ENCODE data around the gene KIRREL3. TPM values are rescaled to one million over a fixed set of nuclear protein-coding genes. Genes with fewer than 3 reads are reported as not detected.

The KIRREL3 gene
- total and polyA plus RNA-seq, 2 donors (not counting 3 experiments of a cell fraction or from before 2014, with no cell fraction given) = not detected

DNA sequence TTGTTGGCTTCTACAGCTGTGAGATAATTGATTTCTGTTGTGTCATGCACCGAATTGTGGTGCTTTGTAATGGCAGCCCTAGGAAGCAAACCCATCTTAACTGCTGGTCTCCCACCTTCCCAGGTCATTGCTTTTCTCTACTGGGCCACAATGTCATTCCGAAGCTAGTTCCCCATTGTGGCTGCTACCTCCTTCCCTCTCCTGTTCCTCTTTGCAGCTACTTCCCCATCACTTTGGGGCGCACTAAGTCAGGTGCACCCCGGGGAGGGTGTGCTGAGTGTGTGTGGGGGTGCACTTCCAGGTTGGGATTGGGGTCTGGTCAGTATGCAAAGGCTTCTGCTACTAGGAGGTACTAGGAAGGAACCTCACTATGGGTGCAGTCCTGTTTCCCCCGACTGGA is 535.8 kb downstream of the KIRREL3 start:
- Histone ChIP-seq H3K9me1 (replicated peaks; ENCODE audit: control insufficient read depth, extremely low read depth, insufficient read depth, low read length) (no peaks in the 10 kb centered on the region), H3K4me1 (ENCODE audit: control insufficient read depth, extremely low read depth, insufficient read depth, low read length) (no peaks in the 10 kb centered on the region), H3K9me3 (replicated peaks; ENCODE audit: control insufficient read depth, insufficient read depth, low read length) (no peaks in the 10 kb centered on the region), H3K4me3 (replicated peaks in 1 of 3; ENCODE audit: insufficient read depth in 1 of 3, low read depth in 1 of 3, low read length in 3 of 3) (no peak overlapping the region), H3K79me2 (ENCODE audit: control insufficient read depth, insufficient read depth, low read length) (no peaks in the 10 kb centered on the region), H3K27me3 (ENCODE audit: control insufficient read depth in 2 of 2, insufficient read depth in 2 of 2, low read length in 2 of 2) (no peaks in the 10 kb centered on the region), H3K36me3 (ENCODE audit: control insufficient read depth in 2 of 2, extremely low read depth in 1 of 2, insufficient read depth in 2 of 2, low read length in 2 of 2) (no peaks in the 10 kb centered on the region), H3K27ac (ENCODE audit: insufficient read depth, low read depth, low read length) (no peak overlapping the region), H3K9ac (replicated peaks; ENCODE audit: extremely low read depth, insufficient read depth, low read length) (no peak overlapping the region), H3K4me2 (ENCODE audit: insufficient read depth, low read length) (no peak overlapping the region), H2AFZ (ENCODE audit: low read depth, low read length) (no peak overlapping the region), H4K20me1 (replicated peaks; ENCODE audit: control insufficient read depth, extremely low read depth, insufficient read depth, low read length) (no peaks in the 10 kb centered on the region)
- no TSS peak for BruUV-seq (replicated peaks)
- DNase-seq (ENCODE audit: low read depth, low spot score) (no peak), FAIRE-seq (no peak)
- intact Hi-C loops (cut with micrococcal nuclease) (no loop called here), dilution Hi-C loops (cut with MboI; ENCODE audit: extremely low pct_ligation_motif_present, low sequenced_read_pairs) (no loop called here)
- CTCF ChIA-PET = interaction anchor here (0.7 kb wide), 1 partner anchor 16 kb away, joined by 3 read pairs; no protein-coding TSS in a partner anchor
- TF ChIP-seq EZH2 (IDR thresholded peaks at IDR 0.05; ENCODE audit: borderline replicate concordance, low read depth, low read length, severe bottlenecking) (no peak), GATA2 (IDR thresholded peaks at IDR 0.05; ENCODE audit: insufficient read depth, insufficient read length, low read depth, low read length) (no peak), JUN (IDR thresholded peaks at IDR 0.05; ENCODE audit: borderline replicate concordance, insufficient read depth, insufficient read length, low read depth) (no peak), POLR2A (IDR thresholded peaks at IDR 0.05; ENCODE audit: low read depth, low read length) (no peak), MYC (IDR thresholded peaks at IDR 0.05; ENCODE audit: low read depth, low read length) (no peak), FOS (IDR thresholded peaks at IDR 0.05; ENCODE audit: borderline replicate concordance, insufficient read depth, low read length) (no peak), POLR2AphosphoS5 (IDR thresholded peaks at IDR 0.05; ENCODE audit: insufficient read depth, low read depth, low read length) (no peak)
- TF ChIP-seq, protein P1, sequence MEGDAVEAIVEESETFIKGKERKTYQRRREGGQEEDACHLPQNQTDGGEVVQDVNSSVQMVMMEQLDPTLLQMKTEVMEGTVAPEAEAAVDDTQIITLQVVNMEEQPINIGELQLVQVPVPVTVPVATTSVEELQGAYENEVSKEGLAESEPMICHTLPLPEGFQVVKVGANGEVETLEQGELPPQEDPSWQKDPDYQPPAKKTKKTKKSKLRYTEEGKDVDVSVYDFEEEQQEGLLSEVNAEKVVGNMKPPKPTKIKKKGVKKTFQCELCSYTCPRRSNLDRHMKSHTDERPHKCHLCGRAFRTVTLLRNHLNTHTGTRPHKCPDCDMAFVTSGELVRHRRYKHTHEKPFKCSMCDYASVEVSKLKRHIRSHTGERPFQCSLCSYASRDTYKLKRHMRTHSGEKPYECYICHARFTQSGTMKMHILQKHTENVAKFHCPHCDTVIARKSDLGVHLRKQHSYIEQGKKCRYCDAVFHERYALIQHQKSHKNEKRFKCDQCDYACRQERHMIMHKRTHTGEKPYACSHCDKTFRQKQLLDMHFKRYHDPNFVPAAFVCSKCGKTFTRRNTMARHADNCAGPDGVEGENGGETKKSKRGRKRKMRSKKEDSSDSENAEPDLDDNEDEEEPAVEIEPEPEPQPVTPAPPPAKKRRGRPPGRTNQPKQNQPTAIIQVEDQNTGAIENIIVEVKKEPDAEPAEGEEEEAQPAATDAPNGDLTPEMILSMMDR (IDR thresholded peaks at IDR 0.05; ENCODE audit: extremely low read depth in 1 of 2, insufficient read depth in 1 of 2, low read depth in 1 of 2, low read length in 2 of 2) = no peak
- TF ChIP-seq, protein P2, sequence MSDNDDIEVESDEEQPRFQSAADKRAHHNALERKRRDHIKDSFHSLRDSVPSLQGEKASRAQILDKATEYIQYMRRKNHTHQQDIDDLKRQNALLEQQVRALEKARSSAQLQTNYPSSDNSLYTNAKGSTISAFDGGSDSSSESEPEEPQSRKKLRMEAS (IDR thresholded peaks at IDR 0.05; ENCODE audit: insufficient read depth, insufficient read length) = no peak
- POLR2A ChIA-PET = no interaction called here

All from endothelial cell of umbilical vein (primary cell).